Glutamatergic neuron (in vitro differentiated cells): ENCODE results near the gene MTHFD1. TPM values are rescaled to one million over a fixed set of nuclear protein-coding genes. Genes with fewer than 3 reads are reported as not detected.

Experiments
- DNase-seq: peaks from one replicate; pipeline ENCODE4 v3.0.0; 2022
- H3K27ac Mint-ChIP-seq: one replicate; pipeline ENCODE4 v1.8.0; 2020; ENCODE audit warnings: mild to moderate bottlenecking, mixed read lengths, inconsistent platforms; ENCODE audit not compliant: unreplicated experiment
- H3K27me3 Mint-ChIP-seq: one replicate; pipeline ENCODE4 v1.8.0; 2020; ENCODE audit warnings: mild to moderate bottlenecking, moderate library complexity, mixed read lengths, inconsistent platforms; ENCODE audit not compliant: unreplicated experiment
- H3K36me3 Mint-ChIP-seq: one replicate; pipeline ENCODE4 v1.8.0; 2020; ENCODE audit warnings: mild to moderate bottlenecking, mixed read lengths, inconsistent platforms; ENCODE audit not compliant: unreplicated experiment
- H3K4me1 Mint-ChIP-seq: one replicate; pipeline ENCODE4 v1.8.0; 2020; ENCODE audit warnings: mild to moderate bottlenecking, low read depth, mixed read lengths, inconsistent platforms; ENCODE audit not compliant: unreplicated experiment
- H3K4me3 Mint-ChIP-seq: one replicate; pipeline ENCODE4 v1.8.0; 2020; ENCODE audit warnings: mild to moderate bottlenecking, mixed read lengths, inconsistent platforms; ENCODE audit not compliant: unreplicated experiment
- H3K9me3 Mint-ChIP-seq: one replicate; pipeline ENCODE4 v1.8.0; 2020; ENCODE audit warnings: mild to moderate bottlenecking, moderate library complexity, mixed read lengths, inconsistent platforms; ENCODE audit not compliant: unreplicated experiment
- total RNA-seq: library from RNA; stranded (reverse); fragmentation: NEBNext Ultra II Directional; extraction: Animal tissue kit (Norgen Biotek cat#: 25700); gene quantifications from one replicate; pipeline ENCODE4 v1.2.1, GENCODE V29; 2021; ENCODE audit not compliant: unreplicated experiment
- TF ChIP-seq, protein P1 (sequence below): fragments of 200-600 bp; sonication (generic); IDR thresholded peaks from one replicate; pipeline ENCODE4 v1.5.0; 2021; ENCODE audit not compliant: partially characterized antibody, unreplicated experiment

MTHFD1 gene
- total RNA-seq, 1 donor from 2014 or later = 33.0 TPM

DNA sequence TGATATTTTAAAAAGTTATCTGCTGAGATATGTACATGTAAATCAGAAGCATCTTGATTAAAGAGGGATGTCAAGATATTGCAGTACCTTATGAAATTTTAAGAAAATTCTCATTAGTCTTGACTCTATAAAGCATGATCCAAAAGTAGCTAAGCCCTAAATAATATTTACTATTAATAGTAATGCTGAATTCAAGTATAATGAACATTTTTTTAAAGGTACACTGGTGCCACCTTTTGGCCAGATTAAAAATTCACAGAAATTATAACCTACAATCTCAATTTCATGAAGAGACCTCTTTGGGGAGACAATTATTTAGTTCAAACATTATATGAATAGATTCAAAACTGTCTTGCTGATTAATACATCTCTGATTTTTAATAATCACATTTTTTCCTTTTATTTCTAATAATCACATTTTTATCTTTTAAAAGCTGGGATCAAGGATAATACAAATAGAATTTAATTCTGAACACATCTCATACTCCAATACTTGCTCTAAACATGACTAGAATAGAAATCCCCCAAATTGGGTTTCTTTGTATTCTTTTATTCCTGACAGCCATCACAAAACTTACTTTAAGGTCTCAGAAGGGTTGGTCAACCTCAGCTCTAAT, 90.6 kb downstream of the MTHFD1 start:
- no peaks in the 10 kb centered on the region for H3K4me1 Mint-ChIP-seq
- H3K4me3 Mint-ChIP-seq = no peak overlapping the region
- TF ChIP-seq, protein P1, sequence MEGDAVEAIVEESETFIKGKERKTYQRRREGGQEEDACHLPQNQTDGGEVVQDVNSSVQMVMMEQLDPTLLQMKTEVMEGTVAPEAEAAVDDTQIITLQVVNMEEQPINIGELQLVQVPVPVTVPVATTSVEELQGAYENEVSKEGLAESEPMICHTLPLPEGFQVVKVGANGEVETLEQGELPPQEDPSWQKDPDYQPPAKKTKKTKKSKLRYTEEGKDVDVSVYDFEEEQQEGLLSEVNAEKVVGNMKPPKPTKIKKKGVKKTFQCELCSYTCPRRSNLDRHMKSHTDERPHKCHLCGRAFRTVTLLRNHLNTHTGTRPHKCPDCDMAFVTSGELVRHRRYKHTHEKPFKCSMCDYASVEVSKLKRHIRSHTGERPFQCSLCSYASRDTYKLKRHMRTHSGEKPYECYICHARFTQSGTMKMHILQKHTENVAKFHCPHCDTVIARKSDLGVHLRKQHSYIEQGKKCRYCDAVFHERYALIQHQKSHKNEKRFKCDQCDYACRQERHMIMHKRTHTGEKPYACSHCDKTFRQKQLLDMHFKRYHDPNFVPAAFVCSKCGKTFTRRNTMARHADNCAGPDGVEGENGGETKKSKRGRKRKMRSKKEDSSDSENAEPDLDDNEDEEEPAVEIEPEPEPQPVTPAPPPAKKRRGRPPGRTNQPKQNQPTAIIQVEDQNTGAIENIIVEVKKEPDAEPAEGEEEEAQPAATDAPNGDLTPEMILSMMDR = peak; percentile 58
- no peaks in the 10 kb centered on the region for H3K9me3 Mint-ChIP-seq
- H3K36me3 Mint-ChIP-seq = no peaks in the 10 kb centered on the region
- no peaks in the 10 kb centered on the region for H3K27me3 Mint-ChIP-seq
- H3K27ac Mint-ChIP-seq = no peak overlapping the region
- DNase-seq = no peak

DNA sequence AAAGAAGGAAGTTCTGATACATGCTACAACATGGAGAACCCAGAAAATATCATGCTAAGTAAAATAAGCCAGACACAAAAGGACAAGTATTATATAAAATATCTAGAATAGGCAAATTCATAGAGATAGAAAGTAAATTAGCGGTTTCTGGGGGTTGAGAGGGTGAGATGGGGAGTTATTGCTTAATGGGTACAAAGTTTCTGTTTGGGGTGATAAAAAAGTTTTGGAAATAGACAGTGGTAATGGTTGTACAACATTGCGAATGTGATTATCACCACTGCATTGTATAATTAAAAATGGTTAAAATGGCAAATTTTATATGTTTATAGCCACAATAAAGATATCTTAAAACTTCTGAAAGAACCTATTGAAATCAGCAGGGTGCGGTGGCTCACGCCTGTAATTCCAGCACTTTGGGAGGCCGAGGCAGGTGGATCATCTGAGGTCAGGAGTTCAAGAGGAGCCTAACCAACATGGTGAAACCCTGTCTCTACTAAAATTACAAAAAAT, 100.5 kb downstream of the MTHFD1 start:
- H3K9me3 Mint-ChIP-seq = no peaks in the 10 kb centered on the region
- H3K4me1 Mint-ChIP-seq = no peaks in the 10 kb centered on the region
- no peak for DNase-seq
- H3K36me3 Mint-ChIP-seq = no peaks in the 10 kb centered on the region
- H3K27me3 Mint-ChIP-seq = no peaks in the 10 kb centered on the region
- H3K4me3 Mint-ChIP-seq = no peak overlapping the region
- H3K27ac Mint-ChIP-seq = no peak overlapping the region
- TF ChIP-seq, protein P1 = no peak

DNA sequence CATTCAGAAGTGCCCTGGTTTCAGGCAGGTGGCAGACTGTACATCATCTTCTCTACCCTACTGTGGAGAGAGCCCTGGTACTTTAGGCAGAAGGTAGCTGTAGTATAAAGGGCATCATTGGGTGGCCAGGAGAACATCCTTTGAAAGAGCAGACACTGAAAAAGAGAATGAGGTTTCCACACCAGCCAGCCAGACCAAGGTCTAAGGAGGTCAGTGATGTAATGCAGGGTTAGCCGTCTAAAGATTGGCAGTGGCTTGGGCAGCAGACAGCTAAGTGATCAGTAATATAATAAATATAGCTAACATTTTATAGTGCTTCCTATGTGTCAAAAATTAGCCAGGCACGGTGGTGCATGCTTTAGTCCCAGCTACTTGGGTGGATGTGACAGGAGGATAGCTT, 103.5 kb downstream of the MTHFD1 start:
- Mint-ChIP-seq H3K4me1 (no peaks in the 10 kb centered on the region), H3K27ac (no peak overlapping the region), H3K9me3 (no peaks in the 10 kb centered on the region), H3K36me3 (no peaks in the 10 kb centered on the region), H3K27me3 (no peaks in the 10 kb centered on the region), H3K4me3 (no peak overlapping the region)
- TF ChIP-seq, protein P1 = no peak
- no peak for DNase-seq

DNA sequence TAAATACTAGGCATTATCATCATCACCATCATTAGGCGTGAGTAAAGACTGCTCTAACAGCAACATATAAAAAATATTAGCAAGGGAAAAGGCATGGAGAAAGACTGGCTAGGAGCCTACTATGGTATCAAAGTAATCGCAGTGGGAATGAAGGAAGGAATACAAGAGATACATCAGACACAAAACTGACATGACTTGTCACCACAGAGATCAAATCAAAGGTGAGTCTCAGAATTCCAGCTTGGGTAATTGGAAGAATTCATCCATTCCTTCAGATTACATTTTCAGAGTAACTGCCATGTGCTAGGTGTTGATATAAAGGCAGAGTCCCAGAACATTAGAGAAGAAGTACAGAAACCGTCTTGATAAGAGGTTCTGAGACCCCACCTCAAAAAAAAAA, 105.3 kb downstream of the MTHFD1 start:
- no peak overlapping the region for H3K27ac Mint-ChIP-seq
- DNase-seq = no peak
- H3K4me1 Mint-ChIP-seq = no peaks in the 10 kb centered on the region
- no peaks in the 10 kb centered on the region for H3K9me3 Mint-ChIP-seq
- H3K4me3 Mint-ChIP-seq = no peak overlapping the region
- TF ChIP-seq, protein P1 = no peak
- H3K27me3 Mint-ChIP-seq = no peaks in the 10 kb centered on the region
- no peaks in the 10 kb centered on the region for H3K36me3 Mint-ChIP-seq

DNA sequence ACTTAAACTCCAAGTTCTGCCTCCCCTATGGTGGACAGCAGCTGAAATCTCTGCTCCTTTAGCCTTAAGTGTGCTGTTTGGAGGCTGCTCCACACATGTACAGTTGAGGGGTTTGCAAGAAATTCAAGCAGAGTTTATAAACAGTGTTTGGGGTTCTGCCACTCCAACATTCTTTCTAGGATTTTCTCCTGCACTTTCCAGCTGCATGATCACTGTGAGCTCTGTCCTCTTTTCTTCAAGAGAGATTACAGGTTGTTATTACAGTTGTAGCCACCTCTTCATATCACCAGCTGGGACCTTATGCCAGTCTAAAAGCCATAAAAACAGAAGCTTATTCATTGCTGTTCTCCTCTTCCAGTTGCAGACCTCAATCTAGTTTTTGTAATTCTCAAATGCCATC, 107.1 kb downstream of the MTHFD1 start:
- H3K4me3 Mint-ChIP-seq = no peak overlapping the region
- TF ChIP-seq, protein P1 = no peak
- no peak overlapping the region for H3K27ac Mint-ChIP-seq
- DNase-seq = no peak
- no peaks in the 10 kb centered on the region for H3K9me3 Mint-ChIP-seq
- no peaks in the 10 kb centered on the region for H3K36me3 Mint-ChIP-seq
- H3K4me1 Mint-ChIP-seq = no peaks in the 10 kb centered on the region
- H3K27me3 Mint-ChIP-seq = no peaks in the 10 kb centered on the region
